Activated CD8-positive, alpha-beta memory T cell treated with anti-CD3 and anti-CD28 coated beads for 24 hours (primary cell): ENCODE data around the gene NVL.
"Not testable (repeated sequence)": the region's sequence is repeated elsewhere in the genome, so short reads cannot be mapped to it uniquely, and the experiment has no call there.

Source experiments
- DNase-seq: peaks from one replicate; pipeline ENCODE4 v3.0.0-alpha.2; 2020

NVL gene

GRCh38 chr1:224329842-224330753 is at the start of gene NVL:
TSS of gene NVL (minus strand) at chr1:224330172. CDS start at chr1:224330127, 45 bp downstream.
- peak; percentile 96 for DNase-seq

DNA sequence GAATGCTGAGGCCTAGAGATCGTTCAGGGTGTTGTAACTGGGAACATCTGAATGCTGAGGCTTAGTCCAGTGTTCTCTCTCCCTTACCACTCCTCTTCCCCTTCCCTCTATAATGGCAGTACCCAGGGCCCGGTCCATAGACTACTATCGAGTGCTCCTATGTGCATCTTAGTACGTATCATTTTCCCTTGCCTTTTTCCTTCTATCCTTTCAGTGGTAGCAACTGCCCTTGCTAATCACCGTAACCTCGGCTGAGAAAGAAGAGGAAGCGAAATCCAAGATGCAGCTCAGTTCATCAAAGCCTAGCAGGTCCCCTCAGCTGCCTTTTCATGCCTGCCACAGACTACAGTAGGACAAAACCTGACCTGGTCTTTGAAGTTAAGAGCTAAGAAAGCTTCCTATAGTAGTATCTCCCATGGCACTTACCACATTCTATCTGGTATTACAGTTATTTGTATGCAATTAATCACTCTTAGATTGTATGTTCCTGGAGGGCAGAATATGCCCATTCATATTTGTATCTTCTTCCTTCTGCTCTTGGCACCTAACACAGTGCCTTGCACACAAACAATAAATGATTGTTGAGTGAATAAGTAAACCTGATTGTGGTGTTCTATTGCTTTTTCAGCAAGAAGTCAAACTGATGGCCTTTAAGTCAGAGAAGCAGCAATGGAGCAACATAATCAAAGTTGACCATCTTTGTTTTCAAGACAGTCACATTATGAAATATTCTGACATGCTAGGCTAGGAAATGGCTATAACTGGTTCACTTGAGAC is 49.1 kb upstream of the NVL start:
- DNase-seq: no peak

GRCh38 chr1:224377676-224378006 is 47.7 kb upstream of the NVL start:
- peak; percentile 64 for DNase-seq

- DNase-seq: no peak
These were observed 45.1 kb upstream of the NVL start for GRCh38 chr1:224375059-224375458.

GRCh38 chr1:224373008-224373590 is 43.1 kb upstream of the NVL start:
- no peak for DNase-seq

DNA sequence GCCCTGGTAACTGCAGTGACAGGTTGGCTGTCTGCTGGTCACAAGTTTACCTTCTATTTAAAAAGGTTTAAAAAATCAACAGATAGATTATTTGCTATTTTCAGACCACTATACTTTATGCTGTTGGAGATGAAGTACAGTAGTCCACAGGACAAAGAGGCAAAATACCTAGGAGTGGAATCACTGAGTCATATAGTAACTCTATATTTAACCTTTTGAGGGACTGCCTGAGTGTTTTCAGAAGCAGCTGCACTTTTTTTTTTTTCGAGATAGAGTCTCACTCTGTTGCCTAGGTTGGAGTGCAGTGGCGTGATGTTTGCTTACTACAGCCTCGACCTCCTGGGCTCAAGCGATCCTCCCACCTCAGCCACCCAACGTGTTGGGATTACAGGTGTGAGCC is 38.4 kb upstream of the NVL start:
- DNase-seq: no peak

DNA sequence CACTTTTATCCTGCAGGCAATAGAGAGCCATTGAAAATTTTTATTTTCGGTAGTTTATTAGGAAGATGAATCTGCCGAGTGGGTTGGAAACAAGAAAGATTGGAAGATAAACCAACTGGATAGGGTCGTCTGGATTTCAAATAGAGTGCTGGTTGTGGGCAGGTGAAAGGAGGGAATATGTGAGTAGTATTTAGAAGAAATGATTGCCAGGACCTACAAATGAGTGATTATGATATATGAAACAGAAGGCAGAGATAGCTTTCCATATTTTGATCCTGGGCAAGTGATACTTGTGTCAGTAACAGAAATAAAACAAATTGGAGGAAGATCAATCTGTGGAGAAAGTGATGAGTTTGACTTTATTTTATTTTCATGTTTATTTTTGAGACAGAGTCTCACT is 29.2 kb upstream of the NVL start:
- no peak for DNase-seq

DNA sequence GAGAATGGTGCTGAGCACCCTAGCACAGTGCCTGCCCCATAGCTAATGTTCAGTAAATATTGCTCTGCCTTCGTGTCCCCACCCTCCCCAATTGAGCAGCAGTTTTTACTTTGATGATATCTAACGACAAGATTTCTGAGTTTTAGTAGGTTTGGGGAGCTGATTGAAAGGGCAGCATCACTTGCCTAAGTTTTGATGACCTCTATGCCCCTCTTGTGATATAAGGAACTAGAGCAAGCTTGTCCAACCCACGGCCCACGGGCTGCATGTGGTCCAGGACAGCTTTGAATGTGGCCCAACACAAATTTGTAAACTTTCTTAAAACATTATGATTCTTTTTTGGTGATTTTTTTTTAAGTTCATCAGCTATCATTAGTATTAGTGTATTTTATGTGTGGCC is 28.3 kb upstream of the NVL start:
- DNase-seq: no peak

- no peak for DNase-seq
These were observed 27.7 kb upstream of the NVL start for GRCh38 chr1:224357626-224358124.

- peak; percentile 93 for DNase-seq
These were observed 27.0 kb upstream of the NVL start, which contains the start of gene CNIH4 for GRCh38 chr1:224356685-224357625. TSS of gene CNIH4 (plus strand) at chr1:224356879. CDS start at chr1:224356925, 46 bp downstream.

DNA sequence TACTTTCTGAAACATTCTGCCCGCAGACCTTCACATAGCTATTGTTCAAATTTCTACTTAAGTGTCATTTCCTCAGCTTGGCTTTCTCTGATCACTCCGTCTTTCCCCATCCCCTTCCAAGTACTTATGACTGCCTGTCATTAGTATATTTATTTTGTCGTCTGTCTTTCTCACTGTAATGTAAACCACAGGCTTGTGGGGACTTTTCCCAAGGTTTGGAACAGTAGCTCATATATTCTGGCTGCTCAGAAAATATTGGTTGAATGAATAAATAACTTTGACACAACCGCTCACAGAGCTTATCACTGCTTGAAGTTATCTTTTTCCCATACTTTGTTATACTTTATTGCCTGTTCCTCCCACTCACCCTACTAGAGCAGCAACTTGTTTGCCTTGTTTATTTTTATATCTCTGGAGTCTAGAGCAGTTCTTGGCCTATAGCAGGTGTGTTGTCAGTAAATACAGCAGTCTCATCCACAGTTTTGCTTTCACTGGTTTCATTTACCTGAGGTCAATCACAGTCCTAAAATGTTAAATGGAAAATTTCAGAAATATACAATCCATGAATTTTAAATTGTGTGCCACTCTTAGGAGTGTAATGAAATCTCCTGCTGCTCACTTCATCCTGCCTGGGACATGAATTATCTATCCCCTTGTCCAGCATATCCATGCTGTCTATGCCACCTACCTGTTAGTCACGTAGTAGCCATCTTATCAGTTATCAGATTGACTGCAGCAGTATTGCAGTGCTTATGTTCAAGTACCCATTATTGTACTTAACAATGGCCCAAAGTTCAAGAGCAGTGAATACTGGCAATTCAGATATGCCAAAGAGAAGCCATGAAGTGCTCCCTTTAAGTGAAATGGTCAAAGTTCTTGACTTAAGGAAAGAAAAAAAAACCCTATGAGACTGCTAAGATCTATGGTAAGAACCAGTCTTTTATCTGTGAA is 24.3 kb upstream of the NVL start:
- no peak for DNase-seq

- not testable (repeated sequence) for DNase-seq
These were observed 22.6 kb upstream of the NVL start for GRCh38 chr1:224352436-224353085.

- DNase-seq: not testable (repeated sequence)
These were observed 19.7 kb upstream of the NVL start for GRCh38 chr1:224349716-224350115.

- DNase-seq: no peak
These were observed 18.2 kb upstream of the NVL start for GRCh38 chr1:224348137-224348536.

GRCh38 chr1:224343679-224344078 is 13.7 kb upstream of the NVL start:
- DNase-seq: no peak

DNA sequence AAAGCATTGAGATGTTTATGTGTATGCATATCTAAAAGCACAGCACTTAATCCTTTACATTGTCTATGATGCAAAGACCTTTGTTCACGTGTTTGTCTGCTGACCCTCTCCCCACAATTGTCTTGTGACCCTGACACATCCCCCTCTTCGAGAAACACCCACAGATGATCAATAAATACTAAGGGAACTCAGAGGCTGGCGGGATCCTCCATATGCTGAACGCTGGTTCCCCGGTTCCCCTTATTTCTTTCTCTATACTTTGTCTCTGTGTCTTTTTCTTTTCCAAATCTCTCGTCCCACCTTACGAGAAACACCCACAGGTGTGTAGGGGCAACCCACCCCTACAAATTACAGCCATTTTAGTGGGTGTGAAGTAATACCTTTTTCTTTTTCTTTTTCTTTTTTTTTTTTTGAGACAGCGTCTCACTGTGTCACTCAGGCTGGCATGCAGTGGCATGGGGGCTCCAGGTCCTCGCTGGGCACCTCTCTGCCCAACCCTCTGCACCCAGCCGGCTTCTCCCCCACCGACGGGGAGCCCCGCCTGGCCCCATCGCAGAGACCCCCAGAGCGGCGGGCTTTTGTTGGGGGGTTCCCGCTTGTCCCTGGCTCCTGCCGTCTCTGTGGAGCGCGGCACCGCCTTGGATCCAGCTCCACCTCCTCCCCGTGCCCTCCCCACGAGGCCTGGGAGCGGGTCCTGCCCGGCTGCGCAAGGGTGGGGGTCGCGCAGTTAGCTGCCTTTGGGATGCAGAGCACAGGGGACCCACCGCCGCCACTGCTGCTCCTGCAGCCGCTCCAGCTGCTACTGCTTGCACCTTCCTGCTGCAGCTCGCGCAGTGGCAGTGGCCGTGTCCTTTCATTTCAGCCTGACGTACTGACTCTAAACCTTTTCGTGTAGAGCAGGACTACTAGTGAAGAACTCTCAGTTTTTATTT is 10.7 kb upstream of the NVL start:
- peak; percentile 70 for DNase-seq

DNA sequence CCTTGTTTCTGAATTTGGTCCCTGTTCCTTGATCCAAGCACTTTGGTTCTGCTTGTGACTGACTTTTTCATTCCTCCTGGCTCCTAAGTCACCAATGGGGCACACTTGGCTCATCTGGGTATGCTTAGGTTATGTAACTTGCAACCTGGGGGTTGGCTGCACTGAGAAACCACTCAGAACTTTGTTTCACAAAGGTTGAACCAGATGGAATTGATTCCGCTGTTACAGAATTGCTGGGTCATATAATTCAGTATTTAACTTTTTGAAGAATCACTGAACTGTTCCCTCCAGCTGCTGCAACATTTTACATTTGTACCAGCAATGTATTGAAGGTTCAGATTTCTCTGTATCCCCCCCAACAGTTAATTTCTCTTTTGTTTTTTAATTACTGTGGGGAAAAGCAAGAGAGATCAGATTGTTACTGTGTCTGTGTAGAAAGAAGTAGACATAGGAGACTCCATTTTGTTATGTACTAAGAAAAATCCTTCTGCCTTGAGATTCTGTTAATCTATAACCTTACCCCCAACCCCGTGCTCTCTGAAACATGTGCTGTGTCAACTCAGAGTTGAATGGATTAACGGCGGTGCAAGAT is 9.6 kb upstream of the NVL start:
- no peak for DNase-seq

GRCh38 chr1:224338150-224338838 is 8.3 kb upstream of the NVL start:
- no peak for DNase-seq
